PC-9 (cell line): ENCODE results near the gene MAGEA8. TPM values are rescaled to one million over a fixed set of nuclear protein-coding genes. Genes with fewer than 3 reads are reported as not detected.
"Not testable (repeated sequence)": the region's sequence is repeated elsewhere in the genome, so short reads cannot be mapped to it uniquely, and the experiment has no call there.

Experiments
- BruUV-seq: library from RNA; stranded (reverse); fragments of 400-500 nt; replicated peaks from 2 replicates; lab custom pipeline; 2021; lab: Mats Ljungman, UMichigan
- CTCF ChIA-PET: fragments of 300-600 bp; sonication (Branson Sonifier 250); formaldehyde crosslinking; loops from one replicate; lab custom pipeline; 2022; ENCODE audit warnings: antibody characterized with exemption; lab: Charles Lee
- POLR2A ChIA-PET: fragments of 300-600 bp; sonication (Branson Sonifier 250); formaldehyde crosslinking; loops from one replicate; lab custom pipeline; 2022; ENCODE audit warnings: antibody characterized with exemption; ENCODE audit not compliant: unreplicated experiment; lab: Charles Lee
- DNase-seq, 2 experiments: peaks; one replicate each; pipeline versions ENCODE4 v3.0.0 to v3.0.0-alpha.2; 2015 to 2022; ENCODE audit warnings: mixed read lengths in 1 of 2
- H2AFZ ChIP-seq: fragments of 200-600 bp; sonication (generic); 2 replicates; pipeline ENCODE4 v1.8.1; 2017; ENCODE audit warnings: antibody characterized with exemption
- H3F3A ChIP-seq: fragments of 200-600 bp; sonication (generic); 2 replicates; pipeline ENCODE4 v1.8.1; 2017; ENCODE audit warnings: antibody characterized with exemption, mild to moderate bottlenecking, low read depth; ENCODE audit not compliant: insufficient read depth
- H3K27ac ChIP-seq: fragments of 200-600 bp; sonication (generic); 2 replicates; pipeline ENCODE4 v1.6.1; 2016; ENCODE audit warnings: mixed run types
- H3K27me3 ChIP-seq: fragments of 200-600 bp; sonication (generic); 2 replicates; pipeline ENCODE4 v1.6.1; 2016; ENCODE audit warnings: low read depth, mixed run types; ENCODE audit not compliant: insufficient read depth
- H3K36me3 ChIP-seq: fragments of 200-600 bp; sonication (generic); 2 replicates; pipeline ENCODE4 v1.6.1; 2016; ENCODE audit warnings: low read depth, mixed run types
- H3K4me1 ChIP-seq: fragments of 200-600 bp; sonication (generic); replicated peaks from 2 replicates; pipeline ENCODE4 v1.6.1; 2016; ENCODE audit warnings: mixed run types; ENCODE audit not compliant: insufficient read depth
- H3K4me2 ChIP-seq: fragments of 200-600 bp; sonication (generic); 2 replicates; pipeline ENCODE4 v1.6.1; 2017; ENCODE audit warnings: mixed run types
- H3K4me3 ChIP-seq: fragments of 200-600 bp; sonication (generic); 2 replicates; pipeline ENCODE4 v1.6.1; 2016; ENCODE audit warnings: mixed run types
- H3K79me2 ChIP-seq: fragments of 200-600 bp; sonication (generic); 2 replicates; pipeline ENCODE4 v1.6.1; 2017; ENCODE audit warnings: low read depth, mixed run types
- H3K9me2 ChIP-seq: fragments of 200-600 bp; sonication (generic); 2 replicates; pipeline ENCODE4 v1.8.1; 2017; ENCODE audit warnings: mild to moderate bottlenecking; ENCODE audit not compliant: insufficient read depth
- H3K9me3 ChIP-seq: fragments of 200-600 bp; sonication (generic); 2 replicates; pipeline ENCODE4 v1.8.1; 2016; ENCODE audit warnings: low read depth; ENCODE audit not compliant: insufficient read depth
- H4K20me1 ChIP-seq: fragments of 200-600 bp; sonication (generic); 2 replicates; pipeline ENCODE4 v1.8.1; 2017; ENCODE audit not compliant: insufficient read depth
- EZH2 ChIP-seq: fragments of 200-600 bp; sonication (generic); IDR thresholded peaks from 2 replicates; pipeline ENCODE4 v1.8.0; 2017; ENCODE audit warnings: antibody characterized with exemption, low read depth
- intact Hi-C: fragments of 100-400 bp; cut with micrococcal nuclease; formaldehyde crosslinking; loops from one replicate; pipeline ENCODE4 v1.10.0; 2022; ENCODE audit not compliant: unreplicated experiment
- total RNA-seq: library from RNA; stranded (reverse); gene quantifications from 2 replicates; pipeline ENCODE4 v1.2.3, GENCODE V29; 2021
- TF ChIP-seq, protein P1 (sequence below): fragments of 200-600 bp; sonication (generic); conservative IDR thresholded peaks from 2 replicates; pipeline ENCODE4 v1.6.1; 2017; ENCODE audit warnings: mixed run types, antibody characterized with exemption, mild to moderate bottlenecking, moderate library complexity

The MAGEA8 gene
- total RNA-seq, 1 experiment from 2014 or later = not detected

DNA sequence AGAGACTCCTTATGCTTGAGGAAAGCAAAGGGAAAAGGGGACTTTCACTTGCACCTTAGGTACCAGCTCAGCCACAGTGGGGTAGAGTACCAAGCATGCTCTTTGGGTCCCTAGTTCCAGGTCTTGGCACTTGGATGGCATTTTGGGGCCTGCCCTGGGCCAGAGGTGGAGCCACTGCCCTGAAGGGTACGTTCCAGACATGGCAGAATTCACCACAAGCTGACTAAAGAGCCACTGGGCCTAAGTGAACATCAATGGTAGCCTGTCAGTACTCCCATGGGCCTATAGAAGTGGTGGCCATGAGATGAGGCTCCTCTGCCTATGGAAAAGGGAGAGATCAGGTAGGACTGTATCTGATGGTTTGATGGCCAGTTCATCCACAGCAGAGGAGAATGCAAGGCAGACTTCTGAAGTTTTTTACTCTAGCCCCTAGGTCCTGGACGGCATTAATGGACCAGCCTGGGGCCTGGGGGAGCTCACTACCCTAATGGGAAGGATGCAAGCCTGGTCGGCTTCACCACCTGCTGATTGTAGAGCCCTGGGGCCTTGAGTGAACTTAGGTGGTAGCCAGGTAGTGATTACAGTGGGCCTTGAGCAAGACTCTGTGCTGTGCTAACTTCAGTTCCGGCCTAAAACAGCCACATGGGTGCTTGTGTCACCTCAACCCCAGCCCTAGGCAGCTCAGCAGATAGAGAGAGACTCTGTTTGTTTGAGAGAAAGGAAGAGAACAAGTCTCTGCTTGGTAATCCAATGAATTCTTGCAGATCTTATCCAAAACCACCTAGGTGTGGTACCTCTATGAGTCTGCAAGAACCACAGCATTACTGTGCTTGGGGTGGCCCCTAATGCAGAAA, 28.6 kb downstream of the MAGEA8 start:
- no peak overlapping the region for H3K27ac ChIP-seq
- no peaks in the 10 kb centered on the region for H3K27me3 ChIP-seq
- H3K9me3 ChIP-seq = no peaks in the 10 kb centered on the region
- no peak overlapping the region for H3K4me3 ChIP-seq
- no peaks in the 10 kb centered on the region for H3K79me2 ChIP-seq
- H4K20me1 ChIP-seq = no peaks in the 10 kb centered on the region
- H3K4me1 ChIP-seq = no peaks in the 10 kb centered on the region
- DNase-seq = no peak
- peaks cover 3% of the 10 kb centered on the region for H3F3A ChIP-seq
- no TSS peak for BruUV-seq
- ChIA-PET POLR2A (no interaction called here), CTCF (no interaction called here)
- no peak for TF ChIP-seq EZH2
- TF ChIP-seq, protein P1, sequence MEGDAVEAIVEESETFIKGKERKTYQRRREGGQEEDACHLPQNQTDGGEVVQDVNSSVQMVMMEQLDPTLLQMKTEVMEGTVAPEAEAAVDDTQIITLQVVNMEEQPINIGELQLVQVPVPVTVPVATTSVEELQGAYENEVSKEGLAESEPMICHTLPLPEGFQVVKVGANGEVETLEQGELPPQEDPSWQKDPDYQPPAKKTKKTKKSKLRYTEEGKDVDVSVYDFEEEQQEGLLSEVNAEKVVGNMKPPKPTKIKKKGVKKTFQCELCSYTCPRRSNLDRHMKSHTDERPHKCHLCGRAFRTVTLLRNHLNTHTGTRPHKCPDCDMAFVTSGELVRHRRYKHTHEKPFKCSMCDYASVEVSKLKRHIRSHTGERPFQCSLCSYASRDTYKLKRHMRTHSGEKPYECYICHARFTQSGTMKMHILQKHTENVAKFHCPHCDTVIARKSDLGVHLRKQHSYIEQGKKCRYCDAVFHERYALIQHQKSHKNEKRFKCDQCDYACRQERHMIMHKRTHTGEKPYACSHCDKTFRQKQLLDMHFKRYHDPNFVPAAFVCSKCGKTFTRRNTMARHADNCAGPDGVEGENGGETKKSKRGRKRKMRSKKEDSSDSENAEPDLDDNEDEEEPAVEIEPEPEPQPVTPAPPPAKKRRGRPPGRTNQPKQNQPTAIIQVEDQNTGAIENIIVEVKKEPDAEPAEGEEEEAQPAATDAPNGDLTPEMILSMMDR = no peak
- no peaks in the 10 kb centered on the region for H3K36me3 ChIP-seq
- no peak overlapping the region for H3K4me2 ChIP-seq
- no peak overlapping the region; the same call in 1 of the 2 replicates for H2AFZ ChIP-seq
- no peaks in the 10 kb centered on the region for H3K9me2 ChIP-seq
- intact Hi-C loops = no loop called here

DNA sequence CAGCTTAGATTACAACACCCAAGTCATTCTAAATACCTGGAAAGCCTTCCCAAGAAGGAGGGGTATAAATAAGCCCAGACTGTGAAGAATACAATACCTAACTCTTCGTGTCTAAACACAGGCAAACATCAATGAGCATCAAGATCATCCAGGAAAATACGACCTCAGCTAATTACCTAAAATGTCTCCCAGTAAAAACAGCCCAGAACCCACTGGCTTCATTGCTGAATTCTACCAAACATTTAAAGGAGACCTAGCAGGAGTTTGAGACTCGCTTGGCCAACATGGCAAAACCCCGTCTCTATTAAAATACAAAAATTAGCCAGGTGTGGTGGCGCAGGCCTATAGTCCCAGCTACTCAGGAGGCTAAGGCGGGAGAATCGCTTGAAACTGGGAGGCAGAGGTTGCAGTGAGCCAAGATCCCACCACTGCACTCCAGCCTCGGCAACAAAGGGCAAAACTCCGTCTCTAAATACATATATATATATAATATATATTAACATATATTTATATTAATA, 29.3 kb downstream of the MAGEA8 start:
- no TSS peak for BruUV-seq
- no peaks in the 10 kb centered on the region for H3K9me2 ChIP-seq
- H2AFZ ChIP-seq = no peak overlapping the region; the same call in 1 of the 2 replicates
- intact Hi-C loops = no loop called here
- H3K9me3 ChIP-seq = no peaks in the 10 kb centered on the region
- TF ChIP-seq EZH2 = no peak
- TF ChIP-seq, protein P1 = no peak
- peaks cover 3% of the 10 kb centered on the region for H3F3A ChIP-seq
- ChIA-PET CTCF (no interaction called here), POLR2A (no interaction called here)
- DNase-seq = no peak
- no peak overlapping the region for H3K4me2 ChIP-seq
- H4K20me1 ChIP-seq = no peaks in the 10 kb centered on the region
- no peak overlapping the region for H3K27ac ChIP-seq
- H3K4me3 ChIP-seq = no peak overlapping the region
- no peaks in the 10 kb centered on the region for H3K27me3 ChIP-seq
- H3K36me3 ChIP-seq = no peaks in the 10 kb centered on the region
- no peaks in the 10 kb centered on the region for H3K4me1 ChIP-seq
- H3K79me2 ChIP-seq = no peaks in the 10 kb centered on the region

GRCh38 chrX:149916745-149917392, 35.9 kb downstream of the MAGEA8 start:
- Histone ChIP-seq H2AFZ (no peak overlapping the region), H3K27ac (no peak overlapping the region), H3K9me3 (no peaks in the 10 kb centered on the region), H3K4me1 (no peaks in the 10 kb centered on the region), H4K20me1 (no peaks in the 10 kb centered on the region), H3K9me2 (no peaks in the 10 kb centered on the region), H3F3A (no peaks in the 10 kb centered on the region; the same call in 1 of the 2 replicates), H3K79me2 (no peaks in the 10 kb centered on the region), H3K4me3 (no peak overlapping the region), H3K27me3 (no peaks in the 10 kb centered on the region), H3K36me3 (no peaks in the 10 kb centered on the region), H3K4me2 (no peak overlapping the region)
- no peak for DNase-seq
- ChIA-PET CTCF (no interaction called here), POLR2A (no interaction called here)
- no peak for TF ChIP-seq EZH2
- TF ChIP-seq, protein P1 = no peak
- intact Hi-C loops = no loop called here
- BruUV-seq = no TSS peak

- H3K9me3 ChIP-seq, H3K9me2 ChIP-seq, DNase-seq, POLR2A ChIA-PET, H3K4me1 ChIP-seq, H3K27ac ChIP-seq, H2AFZ ChIP-seq, H3K27me3 ChIP-seq, H3K4me3 ChIP-seq, H3K79me2 ChIP-seq, intact Hi-C loops, H3K36me3 ChIP-seq, H4K20me1 ChIP-seq, H3F3A ChIP-seq, H3K4me2 ChIP-seq, CTCF ChIA-PET, BruUV-seq: not testable (repeated sequence)
Observed at GRCh38 chrX:149923836-149924235, 42.9 kb downstream of the MAGEA8 start.

DNA sequence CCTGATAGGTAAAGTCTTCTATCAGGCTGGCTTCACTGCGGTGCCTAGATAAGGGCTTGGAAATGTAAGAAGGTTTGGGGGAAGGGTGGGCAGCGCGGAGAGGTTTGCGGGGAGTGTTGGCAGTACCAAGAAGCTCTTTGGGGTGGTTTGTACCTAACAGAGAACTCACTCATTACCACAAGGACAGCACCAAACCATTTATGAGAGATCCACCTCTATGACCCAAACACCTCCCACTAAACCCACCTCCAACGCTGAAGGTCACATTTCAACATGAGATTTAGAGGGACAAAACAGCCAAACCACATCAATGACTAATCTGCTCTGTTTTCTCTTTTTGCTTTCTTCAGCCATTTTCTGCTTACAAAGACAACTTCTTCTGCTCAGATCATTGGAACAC, 43.5 kb downstream of the MAGEA8 start:
- CTCF ChIA-PET, H3K9me2 ChIP-seq, H3K79me2 ChIP-seq, BruUV-seq, intact Hi-C loops, H4K20me1 ChIP-seq, H3K27ac ChIP-seq, H3K4me3 ChIP-seq, H3K4me2 ChIP-seq, H3F3A ChIP-seq, H2AFZ ChIP-seq, DNase-seq, H3K36me3 ChIP-seq, H3K9me3 ChIP-seq, POLR2A ChIA-PET, H3K4me1 ChIP-seq, H3K27me3 ChIP-seq: not testable (repeated sequence)
